Heart left ventricle (tissue), 16 donors: Measurements from ENCODE around the gene NDOR1. TPM values are rescaled to one million over a fixed set of nuclear protein-coding genes. Genes with fewer than 3 reads are reported as not detected.

ENCODE experiments used
- ATAC-seq, 4 donors: fragments of 200-7000 bp; cut with Tn5 transposase; one replicate each; pipeline ENCODE4 v1.9.1; 2020 to 2022; ENCODE audit warnings: moderate library complexity in 4 of 4, mild to moderate bottlenecking in 3 of 4, moderate number of reproducible peaks in 1 of 4
- DNase-seq, 5 donors: peaks; one replicate each; pipeline ENCODE4 v3.0.0-alpha.2; 2020
- H3K27ac ChIP-seq, 12 donors: fragments of 200-600 bp; sonication (generic) in 4 of 12; one replicate each; pipeline versions ENCODE4 v1.5.0 to v1.8.0; 2016 to 2022; ENCODE audit warnings: mild to moderate bottlenecking in 2 of 12
- H3K27me3 ChIP-seq, 9 donors: fragments of 200-600 bp; sonication (generic) in 2 of 9; one replicate each; pipeline versions ENCODE4 v1.5.1 to v1.8.0; 2016 to 2022; ENCODE audit warnings: mild to moderate bottlenecking in 3 of 9
- H3K36me3 ChIP-seq, 9 donors: fragments of 200-600 bp; sonication (generic) in 2 of 9; one replicate each; pipeline versions ENCODE4 v1.5.0 to v1.8.0; 2018 to 2022; ENCODE audit warnings: mild to moderate bottlenecking in 2 of 9
- H3K4me1 ChIP-seq, 12 donors: fragments of 200-600 bp; sonication (generic) in 4 of 12; one replicate each; pipeline versions ENCODE4 v1.5.0 to v1.8.0; 2016 to 2022; ENCODE audit warnings: mild to moderate bottlenecking in 3 of 12
- H3K4me3 ChIP-seq, 12 donors: fragments of 200-600 bp; sonication (generic) in 4 of 12; one replicate each; pipeline versions ENCODE4 v1.5.0 to v1.8.0; 2017 to 2022; ENCODE audit warnings: mild to moderate bottlenecking in 9 of 12, moderate library complexity in 4 of 12
- H3K9me3 ChIP-seq, 12 donors: fragments of 200-600 bp; sonication (generic) in 4 of 12; one replicate each; pipeline versions ENCODE4 v1.5.0 to v1.8.0; 2016 to 2022; ENCODE audit warnings: mild to moderate bottlenecking in 1 of 12
- CTCF ChIP-seq, 12 donors: fragments of 200-600 bp; sonication (generic) in 4 of 12; IDR thresholded peaks; one replicate each; pipeline versions ENCODE4 v1.5.0 to v1.8.0; 2018 to 2022; ENCODE audit warnings: antibody characterized with exemption in 12 of 12, mild to moderate bottlenecking in 5 of 12
- POLR2A ChIP-seq, 2 donors: fragments of 450-650 bp; IDR thresholded peaks; one replicate each; pipeline ENCODE4 v1.6.1; 2017; ENCODE audit warnings: antibody characterized with exemption in 2 of 2, mild to moderate bottlenecking in 2 of 2, moderate library complexity in 2 of 2
- WGBS, 4 donors: extraction: QIAGEN DNeasy Blood & Tissue Kit in 2 of 4; methylation state at CpG; one replicate each; pipeline versions ENCODE4 v1.1.5 to v1.1.7; 2013 to 2018; 5-methylcytosine and 5-hydroxymethylcytosine counted together
- intact Hi-C, 10 donors: fragments of 100-400 bp; cut with DNase I; formaldehyde crosslinking; loops; one replicate each; pipeline versions ENCODE4 v1.11.1 to v1.14.2; 2022
- polyA plus RNA-seq, 2 donors: library from polyadenylated mRNA; stranded (reverse); fragments of 200-250 nt; gene quantifications; one replicate each; pipeline ENCODE4 v1.2.3, GENCODE V29; 2013
- total RNA-seq, 9 donors: library from RNA; depleted of rRNA in 2 of 9; stranded (reverse); fragments of >200 nt in 2 of 9; fragmentation: NEBNext Ultra II Directional in 3 of 9; extraction: Animal tissue kit (Norgen Biotek cat#: 25700) in 3 of 9; gene quantifications; one replicate each; pipeline versions ENCODE4 v1.1.0 to v1.2.4, GENCODE V29; 2016 to 2023
- donor health status: ischemic (EF 13 %, LVEDD 7.1; RV severe dilation, severe dysfunction).
- donor health status: healthy with polysubstance abuse.
- donor health status: DM: no; HTN: yes; CAD: no.
- donor health status: DM: no; HTN: no; CAD: no.
- donor health status: ischemic (EF 25% LVEDD 6.9; RV normal size, moderate dysfunction).
- donor health status: ischemic (EF 25% LVEDD 5.7; RV mildly dilated, moderate dysfunction).
- donor health status: healthy.
- donor health status: DM: yes; HTN: yes; CAD: no.
- donor health status: ischemic (EF 35%, LVEDD 5.7; RV mildly dilated, moderate dysfunction).
- donor health status: nonischemic (EF 11% LVEDD 7.7; RV severe dilation, severe dysfunction).
- donor health status: DM: yes; HTN: yes; CAD: no.
- donor health status: PGD.
- donor health status: ischemic (EF 29% LVEDD 5.4; RV normal size, mild dysfunction).
- donor health status: nonischemic (EF 23%, LVEDD 6.1; RV moderate dilation, normal function).

NDOR1 gene
- total and polyA plus RNA-seq, 11 donors = 4.5 to 9.6 (median 6.2) TPM

GRCh38 chr9:137228506-137228967 lies 23.0 kb downstream of the NDOR1 start:
- no peak for TF ChIP-seq POLR2A (IDR thresholded peaks at IDR 0.05)
- no peak for TF ChIP-seq CTCF (IDR thresholded peaks at IDR 0.05)
- peaks cover 0 to 14% (median 6%) of the 10 kb centered on the region in 12 donors for H3K4me1 ChIP-seq
- peaks cover 8 to 50% (median 32%) of the 10 kb centered on the region in 9 donors for H3K27me3 ChIP-seq
- WGBS, 4 donors = 56 to 100% (median 68%) methylated on average over 1 to 29 of the region's 29 CpGs
- no peak overlapping the region for H3K27ac ChIP-seq
- intact Hi-C loops = loop anchor here in 7 of 10 donors (2.0 to 10.0 kb wide), 7 partner anchors 36 to 444 kb away; partner anchors contain the start of genes ANAPC2 (in 4 of the 7) and SSNA1 (in 4 of the 7)
- no peak overlapping the region for H3K4me3 ChIP-seq
- DNase-seq = no peak
- no peaks in the 10 kb centered on the region for H3K36me3 ChIP-seq
- H3K9me3 ChIP-seq = no peaks in the 10 kb centered on the region
- no peak for ATAC-seq

- H3K27ac ChIP-seq = no peak overlapping the region
- H3K9me3 ChIP-seq = no peaks in the 10 kb centered on the region
- no peak for TF ChIP-seq POLR2A (IDR thresholded peaks at IDR 0.05)
- WGBS, 4 donors = 41 to 71% (median 64%) methylated on average over 11 to 27 of the region's 27 CpGs
- H3K4me1 ChIP-seq = peaks cover 0 to 8% (median under 1%) of the 10 kb centered on the region in 12 donors
- ATAC-seq (no peak), DNase-seq (no peak)
- intact Hi-C loops = loop anchor here in 7 of 10 donors (2.0 to 10.0 kb wide), 7 partner anchors 37 to 444 kb away; partner anchors contain the start of genes ANAPC2 (in 4 of the 7) and SSNA1 (in 4 of the 7)
- H3K36me3 ChIP-seq = no peaks in the 10 kb centered on the region
- H3K4me3 ChIP-seq = no peak overlapping the region
- H3K27me3 ChIP-seq = peaks cover 8 to 50% (median 35%) of the 10 kb centered on the region in 9 donors
Observed at GRCh38 chr9:137228968-137229896, 23.7 kb downstream of the NDOR1 start.

DNA sequence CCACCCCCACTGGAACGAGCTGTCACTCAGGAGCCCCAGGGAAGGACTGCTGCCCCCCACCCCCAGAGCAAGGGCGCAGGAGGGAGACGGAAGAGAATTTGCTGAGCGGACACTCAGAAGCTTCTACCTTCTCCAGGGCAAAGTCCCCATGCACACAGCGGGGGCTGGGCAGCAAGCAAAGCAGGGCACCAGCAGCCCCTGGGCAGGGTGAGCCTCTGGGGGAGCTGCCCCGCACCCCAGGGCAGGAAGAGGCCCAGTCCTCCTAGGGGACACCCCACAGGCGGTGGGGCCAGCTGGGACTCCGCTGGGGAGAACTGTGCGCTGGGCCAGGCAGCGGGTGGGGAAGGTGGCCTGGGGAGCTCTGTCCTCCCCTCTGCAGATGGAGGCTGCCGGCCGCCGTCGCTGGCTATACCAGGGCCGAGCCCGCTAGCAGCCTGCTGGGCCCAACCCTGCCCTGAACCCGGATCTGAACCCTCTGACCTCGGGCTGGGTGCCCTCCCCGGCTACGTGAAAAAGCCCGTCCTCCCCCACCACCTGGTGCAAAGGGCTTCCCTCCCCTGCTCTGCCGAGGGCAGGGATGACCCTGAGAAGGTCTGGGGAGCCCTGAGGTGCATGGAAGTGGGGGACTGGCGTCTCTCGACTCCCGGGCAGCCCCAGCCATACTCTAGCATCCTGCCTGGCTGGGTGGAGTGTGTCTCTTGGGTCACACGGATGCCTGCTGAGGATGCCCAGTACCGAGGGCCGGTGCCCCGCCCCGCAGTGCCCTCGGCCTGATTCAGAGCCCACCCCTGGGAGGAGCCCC lies 24.6 kb downstream of the NDOR1 start:
- Histone ChIP-seq H3K27ac (no peak overlapping the region), H3K27me3 (peaks cover 8 to 54% (median 38%) of the 10 kb centered on the region in 9 donors), H3K9me3 (no peaks in the 10 kb centered on the region), H3K4me1 (peaks cover 0 to 5% (median 0%) of the 10 kb centered on the region in 12 donors), H3K36me3 (no peaks in the 10 kb centered on the region), H3K4me3 (no peak overlapping the region)
- TF ChIP-seq POLR2A (IDR thresholded peaks at IDR 0.05) (no peak), CTCF (IDR thresholded peaks at IDR 0.05) (no peak)
- intact Hi-C loops = loop anchor here in 7 of 10 donors (2.0 to 10.0 kb wide), 7 partner anchors 38 to 445 kb away; partner anchors contain the start of genes ANAPC2 (in 4 of the 7) and SSNA1 (in 4 of the 7)
- DNase-seq (no peak), ATAC-seq (no peak)
- 56 to 68% (median 64%) methylated on average over 22 to 31 of the region's 31 CpGs for WGBS, 4 donors

DNA sequence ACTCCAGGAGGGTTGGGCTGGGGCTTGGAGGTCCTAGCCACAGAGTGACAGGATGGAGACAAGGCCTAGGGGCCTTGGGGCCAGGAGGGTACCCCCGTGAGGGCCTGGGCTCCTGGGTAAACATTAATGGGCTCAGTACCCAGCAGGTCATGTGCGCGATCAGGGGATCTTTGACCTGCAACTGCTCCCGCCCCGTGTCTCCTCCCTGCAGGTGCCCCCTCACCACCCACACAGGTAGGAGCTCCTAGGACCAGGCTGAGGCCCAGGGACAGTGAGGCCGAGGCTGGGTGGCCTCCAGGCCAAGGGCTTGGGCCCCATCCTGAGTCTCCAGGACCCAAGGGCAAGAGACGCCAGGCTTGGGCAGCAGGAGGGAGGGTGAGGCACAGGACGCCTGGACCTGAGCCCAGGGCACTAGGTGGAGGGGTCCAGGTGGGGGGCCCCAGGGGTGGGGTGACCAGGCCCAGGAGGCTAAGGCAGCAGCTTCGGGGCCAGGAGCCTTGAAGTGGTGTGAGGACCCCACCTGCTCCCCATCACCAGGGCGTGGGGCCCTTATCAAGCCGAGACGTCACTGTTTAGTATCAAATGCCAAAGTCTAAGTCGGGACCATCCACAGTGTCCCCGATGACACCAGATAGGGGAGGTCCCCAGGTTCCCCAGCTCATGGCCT lies 25.3 kb downstream of the NDOR1 start, which contains the start of gene SLC34A3:
SLC34A3 (plus strand) TSS at position 197 of the 667 bp plus-strand sequence. CDS start 802 bp downstream, outside the sequence.
- no peaks in the 10 kb centered on the region for H3K36me3 ChIP-seq
- H3K27me3 ChIP-seq = peaks cover 8 to 56% (median 38%) of the 10 kb centered on the region in 9 donors
- H3K4me3 ChIP-seq = no peak within 1 kb of the TSS
- intact Hi-C loops = loop anchor here in 1 of 10 donors (10.0 kb wide), 1 partner anchor 446 kb away; no protein-coding TSS in a partner anchor
- peaks cover 0 to 7% (median 2%) of the 10 kb centered on the region in 12 donors for H3K4me1 ChIP-seq
- ATAC-seq (no peak), DNase-seq (no peak)
- no peak within 1 kb of the TSS for H3K27ac ChIP-seq
- TF ChIP-seq POLR2A (IDR thresholded peaks at IDR 0.05) (no peak), CTCF (IDR thresholded peaks at IDR 0.05) (no peak)
- no peaks in the 10 kb centered on the region for H3K9me3 ChIP-seq
- WGBS, 4 donors = 52 to 62% (median 61%) methylated on average over 9 to 14 of the region's 14 CpGs
